ENCODE results near the gene ANKRD12. TPM values are rescaled to one million over a fixed set of nuclear protein-coding genes. Genes with fewer than 3 reads are reported as not detected.
A peak's percentile ranks its signal among the peaks of the same experiment; 100 is the strongest.

Gene ANKRD12
- total and polyA plus RNA-seq, 2 donors (not counting 1 experiment from before 2014, with no cell fraction given) = 13.0 to 53.3 TPM

DNA sequence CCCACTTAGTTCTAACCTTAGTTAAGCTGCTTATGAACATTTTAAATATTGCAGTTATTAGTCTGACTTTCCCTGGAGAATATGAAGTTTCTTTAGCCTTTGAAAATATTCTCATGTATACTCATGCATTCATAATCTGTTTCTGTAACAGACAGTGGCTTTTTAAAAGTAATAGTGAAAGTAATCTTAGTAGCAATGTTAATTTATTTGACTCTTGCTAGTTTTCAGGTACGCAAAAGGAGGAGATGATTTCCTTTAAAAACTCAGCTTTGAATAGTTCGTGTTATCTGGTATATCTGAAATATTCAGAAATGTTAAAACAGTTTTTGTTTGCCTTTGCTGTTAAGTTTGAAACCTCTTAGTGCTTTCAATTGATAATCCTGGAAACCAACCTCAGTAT is 3.8 kb downstream of the ANKRD12 start:
- H3K4me2 ChIP-seq (ENCODE audit: extremely low read depth, insufficient read depth, low read length) = peak overlapping the region; percentile 94
- H3K9ac ChIP-seq (ENCODE audit: insufficient read depth, low read length) = no peak overlapping the region
- H4K20me1 ChIP-seq (ENCODE audit: control insufficient read depth, extremely low read depth, insufficient read depth, low read length) = no peaks in the 10 kb centered on the region
- H3K79me2 ChIP-seq (ENCODE audit: control insufficient read depth, insufficient read depth, low read length) = peaks cover 78% of the 10 kb centered on the region
- no peak for DNase-seq (ENCODE audit: low read depth in 2 of 2)
- no peaks in the 10 kb centered on the region for H3K27me3 ChIP-seq (ENCODE audit: control insufficient read depth, insufficient read depth, low read length)
- H3K27ac ChIP-seq (ENCODE audit: insufficient read depth, low read length) = no peak overlapping the region
- H3K36me3 ChIP-seq (ENCODE audit: control insufficient read depth, insufficient read depth, low read length) = peaks cover 3% of the 10 kb centered on the region
- no peak overlapping the region for H2AFZ ChIP-seq (ENCODE audit: low read length)
- no peak for TF ChIP-seq EZH2 (IDR thresholded peaks at IDR 0.05; ENCODE audit: low read length, missing control alignments)
- TF ChIP-seq, protein P1, sequence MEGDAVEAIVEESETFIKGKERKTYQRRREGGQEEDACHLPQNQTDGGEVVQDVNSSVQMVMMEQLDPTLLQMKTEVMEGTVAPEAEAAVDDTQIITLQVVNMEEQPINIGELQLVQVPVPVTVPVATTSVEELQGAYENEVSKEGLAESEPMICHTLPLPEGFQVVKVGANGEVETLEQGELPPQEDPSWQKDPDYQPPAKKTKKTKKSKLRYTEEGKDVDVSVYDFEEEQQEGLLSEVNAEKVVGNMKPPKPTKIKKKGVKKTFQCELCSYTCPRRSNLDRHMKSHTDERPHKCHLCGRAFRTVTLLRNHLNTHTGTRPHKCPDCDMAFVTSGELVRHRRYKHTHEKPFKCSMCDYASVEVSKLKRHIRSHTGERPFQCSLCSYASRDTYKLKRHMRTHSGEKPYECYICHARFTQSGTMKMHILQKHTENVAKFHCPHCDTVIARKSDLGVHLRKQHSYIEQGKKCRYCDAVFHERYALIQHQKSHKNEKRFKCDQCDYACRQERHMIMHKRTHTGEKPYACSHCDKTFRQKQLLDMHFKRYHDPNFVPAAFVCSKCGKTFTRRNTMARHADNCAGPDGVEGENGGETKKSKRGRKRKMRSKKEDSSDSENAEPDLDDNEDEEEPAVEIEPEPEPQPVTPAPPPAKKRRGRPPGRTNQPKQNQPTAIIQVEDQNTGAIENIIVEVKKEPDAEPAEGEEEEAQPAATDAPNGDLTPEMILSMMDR (conservative IDR thresholded peaks at IDR 0.05 in 1 of 2, IDR thresholded peaks at IDR 0.05 in 1 of 2; ENCODE audit: low read depth in 1 of 2, low read length in 2 of 2) = no peak
- H3K4me3 ChIP-seq (replicated peaks in 1 of 4; ENCODE audit: control extremely low read depth in 1 of 4, insufficient read depth in 1 of 4, low read depth in 3 of 4, low read length in 4 of 4) = peak overlapping the region in 1 of 4 experiments; percentile 90
- no peaks in the 10 kb centered on the region for H3K9me3 ChIP-seq (ENCODE audit: control insufficient read depth, insufficient read depth, low read depth, low read length)
- H3K4me1 ChIP-seq (ENCODE audit: control insufficient read depth, extremely low read depth, insufficient read depth, low read length) = peaks cover 8% of the 10 kb centered on the region

DNA sequence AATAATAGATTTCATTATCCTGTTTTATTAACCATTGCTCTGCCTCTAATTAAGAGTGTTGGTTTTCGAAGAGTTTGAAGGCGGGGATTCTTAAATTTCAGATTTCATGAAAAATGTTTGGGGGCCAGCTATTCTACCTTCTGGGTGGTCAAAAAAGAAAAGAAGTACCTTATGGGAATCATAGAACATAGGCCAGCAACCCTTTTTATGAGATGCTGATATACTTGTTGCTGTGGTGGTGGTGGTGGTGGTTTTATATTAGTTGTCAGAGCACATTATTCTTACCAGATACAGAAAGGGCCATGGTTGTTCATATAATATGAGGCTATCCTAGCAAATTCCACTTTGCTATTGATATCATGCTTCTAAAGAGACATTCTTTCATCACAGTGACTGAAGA is 4.4 kb downstream of the ANKRD12 start:
- no peaks in the 10 kb centered on the region for H4K20me1 ChIP-seq (ENCODE audit: control insufficient read depth, extremely low read depth, insufficient read depth, low read length)
- no peaks in the 10 kb centered on the region for H3K27me3 ChIP-seq (ENCODE audit: control insufficient read depth, insufficient read depth, low read length)
- H3K9me3 ChIP-seq (ENCODE audit: control insufficient read depth, insufficient read depth, low read depth, low read length) = no peaks in the 10 kb centered on the region
- no peak overlapping the region for H3K9ac ChIP-seq (ENCODE audit: insufficient read depth, low read length)
- H3K4me3 ChIP-seq (replicated peaks in 1 of 4; ENCODE audit: control extremely low read depth in 1 of 4, insufficient read depth in 1 of 4, low read depth in 3 of 4, low read length in 4 of 4) = peak overlapping the region in 1 of 4 experiments; percentile 90
- DNase-seq (ENCODE audit: low read depth in 2 of 2) = no peak
- no peaks in the 10 kb centered on the region for H3K36me3 ChIP-seq (ENCODE audit: control insufficient read depth, insufficient read depth, low read length)
- H3K4me2 ChIP-seq (ENCODE audit: extremely low read depth, insufficient read depth, low read length) = peak overlapping the region; percentile 44
- H3K79me2 ChIP-seq (ENCODE audit: control insufficient read depth, insufficient read depth, low read length) = peaks cover 81% of the 10 kb centered on the region
- no peak for TF ChIP-seq EZH2 (IDR thresholded peaks at IDR 0.05; ENCODE audit: low read length, missing control alignments)
- TF ChIP-seq, protein P1 (conservative IDR thresholded peaks at IDR 0.05 in 1 of 2, IDR thresholded peaks at IDR 0.05 in 1 of 2; ENCODE audit: low read depth in 1 of 2, low read length in 2 of 2) = no peak
- no peak overlapping the region for H2AFZ ChIP-seq (ENCODE audit: low read length)
- H3K4me1 ChIP-seq (ENCODE audit: control insufficient read depth, extremely low read depth, insufficient read depth, low read length) = peaks cover 3% of the 10 kb centered on the region
- no peak overlapping the region for H3K27ac ChIP-seq (ENCODE audit: insufficient read depth, low read length)

DNA sequence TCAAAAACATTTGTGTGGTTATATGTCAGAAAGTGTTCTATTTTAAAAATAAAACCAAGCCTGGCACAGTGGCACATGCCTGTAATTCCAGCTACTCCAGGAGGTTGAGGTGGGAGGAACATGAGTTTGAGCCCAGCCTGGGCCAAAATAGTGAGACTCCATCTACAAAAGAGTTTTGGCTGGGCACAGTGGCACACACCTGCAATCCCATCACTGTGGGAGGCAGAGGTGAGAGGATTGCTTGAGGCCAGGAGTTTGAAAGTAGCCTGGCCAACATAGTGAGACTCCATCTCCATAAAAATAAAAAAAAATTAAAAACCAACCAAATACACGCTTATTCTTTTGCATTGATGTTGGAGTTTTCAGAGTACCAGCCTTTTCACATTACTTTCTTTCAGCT is 9.6 kb downstream of the ANKRD12 start:
- Histone ChIP-seq H3K36me3 (ENCODE audit: control insufficient read depth, insufficient read depth, low read length) (no peaks in the 10 kb centered on the region), H3K4me3 (replicated peaks in 1 of 4; ENCODE audit: control extremely low read depth in 1 of 4, insufficient read depth in 1 of 4, low read depth in 3 of 4, low read length in 4 of 4) (no peak overlapping the region), H3K27ac (ENCODE audit: insufficient read depth, low read length) (peak overlapping the region; percentile 10), H3K9me3 (ENCODE audit: control insufficient read depth, insufficient read depth, low read depth, low read length) (no peaks in the 10 kb centered on the region), H3K4me1 (ENCODE audit: control insufficient read depth, extremely low read depth, insufficient read depth, low read length) (peaks cover 5% of the 10 kb centered on the region), H4K20me1 (ENCODE audit: control insufficient read depth, extremely low read depth, insufficient read depth, low read length) (peaks cover 2% of the 10 kb centered on the region), H3K4me2 (ENCODE audit: extremely low read depth, insufficient read depth, low read length) (peak overlapping the region; percentile 55), H3K27me3 (ENCODE audit: control insufficient read depth, insufficient read depth, low read length) (no peaks in the 10 kb centered on the region), H3K79me2 (ENCODE audit: control insufficient read depth, insufficient read depth, low read length) (peaks cover 88% of the 10 kb centered on the region), H2AFZ (ENCODE audit: low read length) (no peak overlapping the region), H3K9ac (ENCODE audit: insufficient read depth, low read length) (no peak overlapping the region)
- TF ChIP-seq, protein P1 (conservative IDR thresholded peaks at IDR 0.05 in 1 of 2, IDR thresholded peaks at IDR 0.05 in 1 of 2; ENCODE audit: low read depth in 1 of 2, low read length in 2 of 2) = no peak
- no peak for TF ChIP-seq EZH2 (IDR thresholded peaks at IDR 0.05; ENCODE audit: low read length, missing control alignments)
- no peak for DNase-seq (ENCODE audit: low read depth in 2 of 2)
